ENCODE results near the gene COL4A4.

The COL4A4 gene

GRCh38 chr2:226979004-226979403 is 185.0 kb downstream of the COL4A4 start:
- DNase-seq = no peak

GRCh38 chr2:226978300-226978699 is 185.7 kb downstream of the COL4A4 start:
- DNase-seq = no peak

DNA sequence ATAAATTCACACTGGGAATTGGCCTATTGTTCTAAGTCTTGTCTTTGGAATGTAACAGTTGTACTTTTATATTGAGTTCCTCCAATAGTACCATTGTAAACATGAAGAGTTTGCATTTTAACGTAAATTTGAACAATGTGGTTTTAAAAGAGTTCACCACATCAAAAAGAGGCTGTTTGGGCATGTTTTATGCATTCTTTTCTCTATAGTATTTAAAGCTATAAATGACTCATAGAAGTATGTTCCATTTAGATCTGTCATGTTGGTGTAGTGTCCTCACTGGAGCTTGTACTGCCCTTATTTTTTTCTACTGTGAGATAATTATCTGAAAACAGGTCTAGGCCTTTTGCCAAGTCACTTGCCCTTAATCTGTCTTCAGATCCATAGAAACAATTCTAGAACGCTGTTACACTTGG is 186.2 kb downstream of the COL4A4 start:
- DNase-seq = no peak

DNA sequence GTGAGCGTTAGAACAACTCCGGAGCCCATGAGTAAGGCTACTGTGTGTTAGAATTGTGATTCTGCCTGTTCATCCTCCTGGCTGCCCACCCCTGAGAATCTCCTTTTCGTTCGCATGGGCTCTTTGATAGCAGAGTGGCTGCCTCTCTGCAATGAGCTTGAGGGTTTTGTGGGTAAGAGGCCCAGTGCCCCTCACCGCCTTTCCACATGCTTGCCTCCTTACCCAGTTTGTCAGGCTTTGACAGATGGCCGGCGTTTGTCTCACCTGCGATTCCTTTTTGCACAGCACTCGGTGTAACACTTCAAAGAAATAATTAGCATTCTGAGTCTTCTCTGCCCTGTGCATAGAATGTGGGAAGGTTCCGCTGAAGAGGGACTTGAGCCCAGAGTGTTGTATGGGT is 190.2 kb downstream of the COL4A4 start:
- DNase-seq = no peak

DNA sequence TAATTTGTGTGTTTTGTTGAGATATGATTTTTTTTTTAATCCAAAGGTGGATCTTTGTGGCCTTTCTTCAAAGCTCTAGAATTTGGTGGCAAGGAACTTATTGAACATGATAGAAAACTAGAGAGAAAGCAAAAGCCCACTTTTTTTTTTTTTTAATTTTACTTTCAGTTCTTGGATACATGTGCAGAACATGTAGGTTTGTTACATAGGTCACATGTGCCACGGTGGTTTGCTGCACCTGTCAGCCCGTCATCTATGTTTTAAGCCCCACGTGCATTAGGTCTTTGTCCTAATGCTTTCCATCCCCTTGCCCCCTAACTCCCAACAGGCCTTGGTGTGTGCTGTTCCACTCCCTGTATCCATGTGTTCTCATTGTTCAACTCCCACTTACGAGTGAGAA is 192.2 kb downstream of the COL4A4 start:
- DNase-seq = no peak

- DNase-seq = no peak
Measured at GRCh38 chr2:226971084-226971483, 192.9 kb downstream of the COL4A4 start.

GRCh38 chr2:226970362-226970761 is 193.6 kb downstream of the COL4A4 start:
- no peak for DNase-seq

DNA sequence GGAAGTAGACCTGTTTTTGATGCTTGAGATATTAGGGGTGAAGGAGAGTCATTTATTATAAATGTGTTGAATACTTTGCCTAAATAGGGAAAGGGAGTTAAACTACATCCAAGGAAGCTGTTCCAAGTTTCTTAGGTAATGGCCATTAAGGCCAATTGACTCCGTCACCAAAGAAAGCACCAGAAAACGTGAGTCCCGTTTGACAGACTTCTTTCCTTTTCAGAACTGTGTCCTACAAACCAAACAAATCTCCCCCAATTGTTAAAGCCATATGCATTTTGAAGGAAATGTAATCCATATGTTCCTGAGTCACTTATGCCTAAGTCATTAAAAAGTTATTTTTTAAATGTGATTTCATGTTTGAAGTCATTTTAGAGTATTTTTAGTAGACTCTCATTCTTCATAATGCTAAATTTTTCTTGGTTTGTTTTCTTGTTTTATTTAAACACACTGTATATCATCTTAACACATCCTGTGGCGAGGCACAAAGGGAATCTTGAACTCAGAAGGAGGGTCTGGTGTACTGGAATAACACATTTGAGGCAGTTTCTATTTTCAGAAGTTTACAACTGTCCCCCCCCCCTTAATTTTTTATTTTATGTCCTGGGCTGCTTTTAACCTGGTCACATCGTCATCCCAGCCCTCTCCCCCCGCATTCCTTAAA is 194.5 kb downstream of the COL4A4 start:
- DNase-seq = no peak

DNA sequence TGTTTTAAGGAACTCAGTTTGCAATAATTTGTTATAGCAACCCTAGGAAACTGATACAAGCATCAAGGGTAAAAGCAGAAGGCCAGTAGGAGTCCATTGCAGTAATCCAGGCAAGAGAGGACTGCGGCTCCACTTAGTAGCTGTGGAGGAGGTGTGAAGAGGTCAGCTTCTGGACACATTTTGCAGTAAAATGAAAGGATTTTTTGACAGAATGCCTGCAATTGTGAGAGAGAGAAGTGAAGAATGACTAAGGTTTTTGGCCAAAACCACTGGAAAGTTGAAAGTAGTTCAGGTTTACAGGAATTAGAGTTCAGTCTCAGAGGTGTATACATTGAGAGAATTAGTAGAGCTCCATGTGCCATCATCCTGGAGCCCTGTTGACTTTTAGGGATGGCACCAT is 198.6 kb downstream of the COL4A4 start:
- no peak for DNase-seq

DNA sequence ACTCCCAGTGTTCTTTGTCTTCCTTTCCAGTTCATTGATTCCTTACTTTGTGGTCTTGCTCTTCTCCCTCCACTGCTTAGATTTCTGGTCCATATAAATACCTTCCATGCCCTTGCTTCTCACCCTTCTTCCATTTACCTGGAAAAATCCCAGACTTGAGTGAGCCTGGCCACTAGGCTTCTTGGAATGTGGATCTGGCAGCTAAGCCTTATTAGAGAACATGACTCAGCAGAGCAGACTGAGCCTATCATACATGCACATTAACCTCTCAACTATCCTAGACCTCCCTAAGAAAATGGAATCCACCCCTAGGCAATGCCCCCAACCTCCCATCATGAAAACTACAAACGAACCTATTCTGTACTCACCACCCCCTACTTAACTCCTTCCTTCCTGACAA is 200.5 kb downstream of the COL4A4 start:
- no peak for DNase-seq

DNA sequence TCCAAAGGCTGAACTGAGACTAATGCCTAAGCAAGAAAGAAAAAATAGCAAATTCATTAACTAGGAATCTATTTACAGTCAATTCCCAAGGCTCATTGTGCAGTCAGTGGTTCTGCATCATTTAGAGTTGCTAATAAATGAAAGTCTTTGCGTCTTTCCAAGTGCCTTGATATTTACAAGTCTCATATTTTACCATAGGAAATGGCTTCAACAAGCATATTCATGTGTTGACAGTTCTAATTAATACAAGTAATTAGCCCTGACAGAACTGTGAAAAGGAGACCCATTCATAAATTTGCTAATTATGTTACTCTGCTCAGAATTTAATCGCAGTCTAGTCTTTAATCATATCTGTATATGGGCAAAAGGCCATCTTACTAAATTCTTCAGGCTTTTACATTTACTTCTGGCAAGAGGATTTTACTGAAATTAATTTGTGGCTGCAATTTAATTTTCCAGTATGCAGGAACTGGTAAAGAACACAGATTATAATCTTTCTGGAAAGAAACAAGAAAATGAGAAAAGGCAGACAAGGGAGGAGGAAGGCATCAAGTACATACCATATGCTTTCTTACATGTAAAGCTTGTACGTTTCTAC is 201.7 kb downstream of the COL4A4 start:
- no peak for DNase-seq

DNA sequence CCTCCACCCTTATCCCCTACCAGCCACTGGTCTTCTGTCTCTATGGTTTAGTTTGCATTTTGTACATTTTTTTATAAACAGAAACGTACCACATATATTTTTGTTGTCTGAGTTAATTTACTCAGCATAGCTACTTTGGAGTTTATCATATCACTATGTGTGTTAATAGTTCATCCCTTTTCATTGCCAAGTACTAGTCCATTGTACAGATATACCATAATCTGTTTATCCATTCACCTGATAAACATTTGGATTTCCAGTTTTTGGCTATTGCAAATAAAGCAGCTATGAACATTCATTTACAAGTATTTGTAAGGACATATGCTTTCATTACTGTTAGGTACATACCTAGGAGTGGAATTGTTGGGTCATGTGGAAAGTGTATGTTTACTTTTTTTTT is 204.6 kb downstream of the COL4A4 start:
- DNase-seq = no peak

GRCh38 chr2:226956659-226957058 is 207.3 kb downstream of the COL4A4 start:
- DNase-seq = no peak

DNA sequence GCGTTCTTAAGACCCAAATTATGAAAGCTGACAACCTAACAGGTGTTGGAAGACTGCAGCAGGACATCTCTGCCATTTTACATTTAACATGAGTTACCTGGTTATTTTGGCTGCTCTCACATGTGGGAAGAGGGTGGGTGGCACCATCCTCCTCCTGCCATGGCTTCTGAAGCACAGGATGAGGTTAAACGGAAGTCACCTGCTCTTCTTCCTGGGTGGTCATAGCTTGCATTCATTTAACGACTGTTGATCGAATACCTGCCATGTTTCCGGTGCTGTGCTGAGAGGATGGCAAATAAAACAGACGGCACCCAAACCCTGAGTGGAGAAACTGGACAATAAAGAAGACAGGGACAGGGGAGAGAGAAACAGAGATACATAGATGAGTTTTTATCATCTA is 210.2 kb downstream of the COL4A4 start:
- DNase-seq = no peak

- no peak for DNase-seq
Measured at GRCh38 chr2:226953206-226953605, 210.8 kb downstream of the COL4A4 start.

All from activated CD8-positive, alpha-beta memory T cell treated with anti-CD3 and anti-CD28 coated beads, Interleukin-2, amount 50 U/mL, for 48 hours (primary cell).